NCI-H1092 treated with DMSO at 0.1 percent for 48 hours (cell line): ENCODE data around the gene SIGLEC5.
"Not testable (repeated sequence)": the region's sequence is repeated elsewhere in the genome, so short reads cannot be mapped to it uniquely, and the experiment has no call there.

Experiments
- DNase-seq: peaks from one replicate; lab custom pipeline; 2025; lab: John Stamatoyannopoulos, UW

The SIGLEC5 gene

GRCh38 chr19:51630315-51630714 lies at the start of gene SIGLEC5:
Gene SIGLEC5, minus strand, starts transcription at chr19:51630401. Its CDS starts 66 bp downstream, at chr19:51630335.
- DNase-seq: not testable (repeated sequence)

- DNase-seq: no peak
These were observed 46.4 kb upstream of the SIGLEC5 start for GRCh38 chr19:51676566-51677083.

- not testable (repeated sequence) for DNase-seq
These were observed 45.8 kb upstream of the SIGLEC5 start for GRCh38 chr19:51675911-51676565.

- no peak for DNase-seq
These were observed 38.0 kb upstream of the SIGLEC5 start for GRCh38 chr19:51668216-51668615.

GRCh38 chr19:51664997-51665396 lies 34.8 kb upstream of the SIGLEC5 start:
- no peak for DNase-seq

GRCh38 chr19:51664131-51664530 lies 33.9 kb upstream of the SIGLEC5 start:
- no peak for DNase-seq

- no peak for DNase-seq
These were observed 33.4 kb upstream of the SIGLEC5 start for GRCh38 chr19:51663650-51664049.

- DNase-seq: peak; percentile 39
These were observed 30.9 kb upstream of the SIGLEC5 start for GRCh38 chr19:51660975-51661600.

GRCh38 chr19:51654783-51655182 lies 24.6 kb upstream of the SIGLEC5 start:
- no peak for DNase-seq

GRCh38 chr19:51653162-51653561 lies 23.0 kb upstream of the SIGLEC5 start:
- DNase-seq: no peak

- no peak for DNase-seq
These were observed 22.1 kb upstream of the SIGLEC5 start for GRCh38 chr19:51652266-51652665.

GRCh38 chr19:51651216-51651846 lies 21.1 kb upstream of the SIGLEC5 start:
- no peak for DNase-seq

- no peak for DNase-seq
These were observed 17.1 kb upstream of the SIGLEC5 start for GRCh38 chr19:51647318-51647717.

- DNase-seq: not testable (repeated sequence)
These were observed 16.5 kb upstream of the SIGLEC5 start, which contains the start of gene SIGLEC14 for GRCh38 chr19:51646730-51647129. Gene SIGLEC14, minus strand, starts transcription at chr19:51646825. Its CDS starts 66 bp downstream, at chr19:51646759.

GRCh38 chr19:51644636-51645271 lies 14.6 kb upstream of the SIGLEC5 start:
- DNase-seq: no peak

GRCh38 chr19:51641648-51642047 lies 11.4 kb upstream of the SIGLEC5 start:
- no peak for DNase-seq

GRCh38 chr19:51640386-51640785 lies 10.2 kb upstream of the SIGLEC5 start:
- DNase-seq: no peak

- no peak for DNase-seq
These were observed 9.7 kb upstream of the SIGLEC5 start for GRCh38 chr19:51639916-51640315.

- no peak for DNase-seq
These were observed 7.3 kb upstream of the SIGLEC5 start for GRCh38 chr19:51637362-51637978.

- DNase-seq: no peak
These were observed 1.9 kb upstream of the SIGLEC5 start for GRCh38 chr19:51632126-51632525.

GRCh38 chr19:51628153-51628939 lies 1.9 kb downstream of the SIGLEC5 start:
- no peak for DNase-seq
